ENCODE data around the gene ANKRD39.

Gene ANKRD39

GRCh38 chr2:96825057-96825456 lies 32.8 kb downstream of the ANKRD39 start:
- no peak for DNase-seq

- DNase-seq: peak; percentile 49
Measured at GRCh38 chr2:96824079-96824870, 33.5 kb downstream of the ANKRD39 start.

- no peak for DNase-seq
Measured at GRCh38 chr2:96823198-96823597, 34.6 kb downstream of the ANKRD39 start.

- no peak for DNase-seq
Measured at GRCh38 chr2:96822786-96823185, 35.0 kb downstream of the ANKRD39 start.

- DNase-seq: no peak
Measured at GRCh38 chr2:96821113-96821675, 36.6 kb downstream of the ANKRD39 start.

GRCh38 chr2:96819876-96820511 lies 37.8 kb downstream of the ANKRD39 start:
- DNase-seq: peak; percentile 50

- DNase-seq: peak; percentile 76
Measured at GRCh38 chr2:96819128-96819875, 38.5 kb downstream of the ANKRD39 start.

GRCh38 chr2:96817882-96818281 lies 39.9 kb downstream of the ANKRD39 start:
- no peak for DNase-seq

GRCh38 chr2:96816836-96817702 lies 40.7 kb downstream of the ANKRD39 start:
- no peak for DNase-seq

- DNase-seq: peak; percentile 98
Measured at GRCh38 chr2:96816127-96816835, 41.5 kb downstream of the ANKRD39 start, which contains the start of gene CNNM3. TSS of gene CNNM3 (plus strand) at chr2:96816268. CDS start at chr2:96816278, 10 bp downstream.

- no peak for DNase-seq
Measured at GRCh38 chr2:96815326-96816126, 42.3 kb downstream of the ANKRD39 start.

GRCh38 chr2:96813656-96814055 lies 44.2 kb downstream of the ANKRD39 start:
- no peak for DNase-seq

- DNase-seq: no peak
Measured at GRCh38 chr2:96811917-96812316, 45.9 kb downstream of the ANKRD39 start.

GRCh38 chr2:96810783-96811192 lies 47.0 kb downstream of the ANKRD39 start:
- no peak for DNase-seq

- no peak for DNase-seq
Measured at GRCh38 chr2:96809951-96810782, 47.6 kb downstream of the ANKRD39 start.

- no peak for DNase-seq
Measured at GRCh38 chr2:96809216-96809882, 48.5 kb downstream of the ANKRD39 start.

GRCh38 chr2:96808176-96808837 lies 49.5 kb downstream of the ANKRD39 start:
- no peak for DNase-seq

GRCh38 chr2:96807127-96807471 lies 50.7 kb downstream of the ANKRD39 start:
- DNase-seq: no peak

Data from islet precursor cell (in vitro differentiated cells).